Muscle layer of colon (tissue), 2 donors: ENCODE measurements around the gene LAMTOR3.

Experiments used
- H3K27ac ChIP-seq: one replicate; pipeline ENCODE4 v1.7.0; 2013; ENCODE audit warnings: low read depth, mild to moderate bottlenecking, low read length, moderate library complexity
- H3K27me3 ChIP-seq, 2 donors: one replicate each; pipeline ENCODE4 v1.7.0; 2013; ENCODE audit warnings: low read length in 2 of 2, mild to moderate bottlenecking in 2 of 2; ENCODE audit not compliant: insufficient read depth in 2 of 2, control insufficient read depth in 1 of 2
- H3K36me3 ChIP-seq: one replicate; pipeline ENCODE4 v1.7.0; 2013; ENCODE audit warnings: mild to moderate bottlenecking, low read length; ENCODE audit not compliant: insufficient read depth
- H3K4me1 ChIP-seq: one replicate; pipeline ENCODE4 v1.7.0; 2013; ENCODE audit warnings: mild to moderate bottlenecking, low read length; ENCODE audit not compliant: insufficient read depth
- H3K4me3 ChIP-seq, 2 donors: one replicate each; pipeline ENCODE4 v1.7.0; 2013; ENCODE audit warnings: low read length in 2 of 2, low read depth in 1 of 2, mild to moderate bottlenecking in 1 of 2, moderate library complexity in 1 of 2
- H3K9ac ChIP-seq: one replicate; pipeline ENCODE4 v1.7.0; 2013; ENCODE audit warnings: low read length
- H3K9me3 ChIP-seq: one replicate; pipeline ENCODE4 v1.7.0; 2013; ENCODE audit warnings: mild to moderate bottlenecking, low read length
- donor health status: abdominal sarcoma.
- donor health status: Adenocarcinoma of cecum.

Gene LAMTOR3

DNA sequence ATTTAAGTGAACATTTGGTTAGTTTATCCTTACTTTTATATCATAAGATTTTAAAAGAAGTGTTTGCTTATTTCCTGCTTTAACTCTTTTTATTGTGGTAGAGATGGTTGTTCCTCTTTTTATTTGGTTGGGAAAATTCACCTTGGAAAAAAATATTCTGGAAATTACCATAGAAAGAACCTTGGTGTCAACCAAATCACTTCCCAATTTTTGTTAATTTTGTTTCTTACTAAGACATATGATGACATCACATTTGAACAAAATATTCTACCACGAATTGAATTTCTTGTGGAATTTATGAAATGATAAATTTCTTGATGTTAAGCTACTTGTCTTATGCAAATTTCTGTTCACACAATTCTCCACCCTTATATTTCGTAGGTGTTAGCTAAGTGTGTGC lies 33.7 kb downstream of the LAMTOR3 start:
- Histone ChIP-seq H3K36me3 (no peaks in the 10 kb centered on the region), H3K4me1 (peaks cover 26% of the 10 kb centered on the region), H3K9ac (no peak overlapping the region), H3K9me3 (no peaks in the 10 kb centered on the region), H3K4me3 (no peak overlapping the region), H3K27ac (no peak overlapping the region), H3K27me3 (no peaks in the 10 kb centered on the region)

DNA sequence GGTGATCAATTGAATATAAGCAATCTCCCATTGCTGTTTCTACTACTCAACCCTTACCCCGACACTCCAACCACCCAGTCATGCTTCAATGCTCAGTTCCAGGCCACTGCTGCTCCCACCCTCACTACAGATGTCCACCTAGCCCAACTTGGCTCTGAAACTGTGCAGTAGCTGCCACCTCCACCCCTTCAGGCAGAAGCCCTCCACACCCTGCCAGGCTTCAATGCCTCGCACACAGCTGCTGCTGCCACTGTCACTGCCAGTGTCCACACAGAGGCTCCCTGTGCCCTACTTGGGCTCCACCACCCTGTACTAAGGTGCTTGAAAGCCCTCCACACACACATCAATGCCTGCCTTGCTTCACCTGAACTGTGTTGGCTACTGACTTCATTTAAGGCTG lies 34.6 kb downstream of the LAMTOR3 start:
- Histone ChIP-seq H3K4me1 (peaks cover 17% of the 10 kb centered on the region), H3K9ac (no peak overlapping the region), H3K36me3 (no peaks in the 10 kb centered on the region), H3K9me3 (no peaks in the 10 kb centered on the region), H3K27me3 (no peaks in the 10 kb centered on the region), H3K4me3 (no peak overlapping the region), H3K27ac (no peak overlapping the region)

DNA sequence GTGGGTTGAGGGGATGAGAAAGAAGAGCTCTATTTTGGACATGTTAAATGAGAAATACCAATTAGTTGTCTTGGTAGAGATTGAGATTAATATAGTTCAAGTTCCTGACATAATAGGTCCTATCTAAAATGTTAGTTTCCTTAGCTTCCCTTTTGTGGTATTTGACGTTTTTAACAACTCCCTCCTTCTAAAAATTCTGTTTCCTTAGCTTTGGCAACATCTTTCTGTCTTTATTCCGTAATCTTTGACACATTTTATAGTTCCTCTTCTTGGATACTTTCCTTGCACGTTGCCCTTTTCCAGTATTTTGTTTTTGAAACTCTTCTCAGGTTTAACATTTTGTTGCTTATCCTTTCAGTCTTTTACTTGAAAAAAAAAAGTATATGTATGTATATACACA lies 36.9 kb downstream of the LAMTOR3 start:
- H3K27me3 ChIP-seq: no peaks in the 10 kb centered on the region

DNA sequence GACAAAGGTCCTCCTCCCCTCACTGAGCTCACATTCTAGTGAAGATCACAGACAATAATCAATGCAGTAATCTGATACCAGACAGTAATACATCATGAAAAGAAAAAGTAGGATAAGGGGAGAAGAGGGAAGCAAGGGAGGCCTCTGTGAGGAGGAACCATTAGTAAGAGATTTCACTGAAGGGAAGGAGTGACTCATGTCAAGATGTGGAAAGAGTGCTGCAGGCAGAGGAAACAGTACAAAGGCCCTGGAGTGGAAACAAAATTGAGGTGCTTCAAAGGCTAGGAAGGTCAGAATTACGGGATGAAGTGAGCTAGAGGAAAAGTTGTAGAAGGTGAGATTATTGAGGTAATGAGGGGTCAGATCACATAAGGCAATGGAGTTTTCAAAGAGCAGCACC lies 38.1 kb downstream of the LAMTOR3 start:
- no peak overlapping the region for H3K9ac ChIP-seq

More for the DNA sequence above, 36.9 kb downstream of the LAMTOR3 start:
- no peak overlapping the region for H3K4me3 ChIP-seq
- H3K4me1 ChIP-seq: peaks cover 7% of the 10 kb centered on the region
- no peaks in the 10 kb centered on the region for H3K9me3 ChIP-seq
- no peaks in the 10 kb centered on the region for H3K36me3 ChIP-seq
- H3K9ac ChIP-seq: no peak overlapping the region
- H3K27ac ChIP-seq: no peak overlapping the region

DNA sequence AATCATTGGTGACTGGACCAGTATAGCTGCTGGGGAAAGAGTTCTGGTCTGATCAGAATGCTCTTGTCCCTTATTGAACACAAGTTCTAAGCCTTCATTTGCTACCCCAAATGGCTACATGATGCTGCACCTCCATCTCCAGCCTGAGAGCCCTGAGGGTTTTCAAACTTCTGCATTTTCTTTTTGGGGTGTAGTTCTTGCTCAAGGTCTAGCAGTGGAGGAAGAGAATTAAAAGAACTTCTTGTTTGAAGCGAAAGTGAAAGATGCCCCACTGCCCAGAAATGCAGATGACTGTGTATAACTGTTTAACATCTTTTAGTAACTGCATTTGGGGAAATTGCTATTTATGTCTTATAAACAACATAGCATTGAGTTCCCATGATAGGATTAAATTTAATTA lies 38.5 kb downstream of the LAMTOR3 start:
- H3K27me3 ChIP-seq: no peaks in the 10 kb centered on the region
- no peak overlapping the region for H3K9ac ChIP-seq
- H3K9me3 ChIP-seq: no peaks in the 10 kb centered on the region
- H3K4me3 ChIP-seq: no peak overlapping the region
- H3K4me1 ChIP-seq: no peaks in the 10 kb centered on the region
- no peaks in the 10 kb centered on the region for H3K36me3 ChIP-seq
- H3K27ac ChIP-seq: no peak overlapping the region

More for the DNA sequence above, 38.1 kb downstream of the LAMTOR3 start:
- Histone ChIP-seq H3K27ac (no peak overlapping the region), H3K36me3 (no peaks in the 10 kb centered on the region), H3K4me3 (no peak overlapping the region), H3K9me3 (no peaks in the 10 kb centered on the region), H3K27me3 (no peaks in the 10 kb centered on the region), H3K4me1 (no peaks in the 10 kb centered on the region)

DNA sequence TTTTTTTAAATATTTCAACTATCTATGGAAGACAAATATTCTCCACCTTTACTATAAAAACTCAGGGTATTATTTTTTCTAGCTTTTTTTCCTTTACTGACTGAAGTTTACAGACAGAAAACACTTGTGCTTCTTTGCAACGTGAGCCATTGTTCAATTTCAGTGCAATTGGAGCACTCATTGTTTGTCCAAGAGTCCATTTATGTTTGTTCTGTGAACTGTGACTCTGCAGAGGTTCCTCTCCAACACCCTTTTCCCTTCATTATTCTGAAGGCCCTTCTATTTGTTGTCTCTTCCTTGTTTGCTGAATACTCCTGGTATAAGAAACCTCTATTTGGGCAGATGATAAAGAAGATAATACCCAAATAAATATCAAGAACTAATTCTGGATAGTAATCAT lies 40.2 kb downstream of the LAMTOR3 start:
- Histone ChIP-seq H3K27ac (no peak overlapping the region), H3K4me1 (no peaks in the 10 kb centered on the region), H3K27me3 (no peaks in the 10 kb centered on the region)

DNA sequence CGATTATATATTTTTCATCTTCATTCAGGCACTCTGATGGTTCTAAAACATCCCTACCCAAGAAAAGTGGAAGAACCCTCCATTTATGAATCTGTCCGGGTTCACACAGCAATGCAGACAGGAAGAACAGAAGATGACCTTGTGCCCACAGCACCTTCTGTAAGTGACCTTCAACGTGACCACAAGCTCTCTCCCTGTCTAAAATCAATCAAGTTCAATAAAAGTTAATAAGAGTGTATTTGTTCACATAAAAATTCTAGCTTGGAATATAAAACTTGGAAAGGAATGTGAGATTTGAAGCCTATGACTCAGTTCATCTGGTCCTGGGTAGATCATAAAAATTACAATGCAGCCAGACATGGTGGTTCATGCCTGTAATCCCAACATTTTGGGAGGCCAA lies 41.0 kb downstream of the LAMTOR3 start:
- H3K4me1 ChIP-seq: no peaks in the 10 kb centered on the region
- no peak overlapping the region for H3K4me3 ChIP-seq
- H3K27me3 ChIP-seq: no peaks in the 10 kb centered on the region
- no peak overlapping the region for H3K27ac ChIP-seq
- H3K9ac ChIP-seq: no peak overlapping the region
- H3K36me3 ChIP-seq: no peaks in the 10 kb centered on the region
- no peaks in the 10 kb centered on the region for H3K9me3 ChIP-seq

More for the DNA sequence above, 40.2 kb downstream of the LAMTOR3 start:
- no peak overlapping the region for H3K4me3 ChIP-seq
- H3K36me3 ChIP-seq: no peaks in the 10 kb centered on the region
- H3K9ac ChIP-seq: no peak overlapping the region
- no peaks in the 10 kb centered on the region for H3K9me3 ChIP-seq

DNA sequence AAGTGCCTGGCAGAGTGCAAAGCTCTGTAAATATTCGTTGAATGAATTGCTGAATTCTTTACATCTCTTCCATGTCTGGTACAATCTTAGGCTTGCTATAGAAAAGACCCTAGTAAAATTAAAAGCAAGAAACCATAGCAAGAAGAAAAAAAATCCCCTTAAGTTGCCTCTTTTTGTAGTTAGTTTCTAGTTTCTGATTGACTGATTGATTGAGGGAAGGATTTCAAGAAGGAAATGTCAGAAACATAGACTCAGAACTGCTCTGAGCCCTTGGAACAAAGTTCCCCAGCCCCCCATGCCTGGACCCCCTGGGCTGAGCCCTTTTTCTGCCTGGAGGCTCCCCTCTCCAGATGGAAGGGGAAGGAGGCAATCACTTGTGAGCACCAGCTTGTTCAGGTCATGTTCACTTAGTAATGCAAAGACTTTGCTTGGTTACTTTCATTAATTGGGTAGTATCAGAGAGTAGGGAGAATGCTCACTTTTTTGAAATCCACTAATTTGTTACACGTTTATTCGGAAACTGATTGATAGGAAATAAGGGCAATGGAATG lies 42.0 kb downstream of the LAMTOR3 start:
- no peak overlapping the region for H3K27ac ChIP-seq
- H3K4me3 ChIP-seq: no peak overlapping the region
- no peak overlapping the region for H3K9ac ChIP-seq

DNA sequence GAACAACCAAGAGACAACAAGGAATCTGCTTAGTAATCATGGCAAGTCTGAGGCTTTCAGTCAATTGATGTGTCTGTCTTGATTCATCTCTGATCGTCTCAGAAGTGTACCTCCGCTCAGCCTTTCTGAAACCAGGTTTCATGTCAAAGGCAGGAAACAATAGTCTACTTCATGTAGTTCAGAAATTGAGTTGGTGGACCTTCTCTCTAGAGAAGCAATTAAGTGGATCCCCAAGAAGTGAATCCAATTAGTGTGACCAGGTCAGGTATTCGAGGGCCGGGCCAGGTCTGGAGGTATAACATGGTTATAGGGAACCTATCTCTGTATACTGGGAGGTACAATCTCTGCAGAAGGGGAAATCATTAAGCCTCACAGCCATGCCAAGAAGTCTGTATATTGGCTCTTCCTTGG lies 45.6 kb downstream of the LAMTOR3 start:
- H3K36me3 ChIP-seq: no peaks in the 10 kb centered on the region
- H3K9me3 ChIP-seq: no peaks in the 10 kb centered on the region
- no peaks in the 10 kb centered on the region for H3K27me3 ChIP-seq
- no peak overlapping the region for H3K9ac ChIP-seq
- no peak overlapping the region for H3K27ac ChIP-seq
- no peaks in the 10 kb centered on the region for H3K4me1 ChIP-seq
- no peak overlapping the region for H3K4me3 ChIP-seq

More for the DNA sequence above, 42.0 kb downstream of the LAMTOR3 start:
- H3K9me3 ChIP-seq: no peaks in the 10 kb centered on the region
- no peaks in the 10 kb centered on the region for H3K27me3 ChIP-seq
- no peaks in the 10 kb centered on the region for H3K4me1 ChIP-seq
- no peaks in the 10 kb centered on the region for H3K36me3 ChIP-seq

DNA sequence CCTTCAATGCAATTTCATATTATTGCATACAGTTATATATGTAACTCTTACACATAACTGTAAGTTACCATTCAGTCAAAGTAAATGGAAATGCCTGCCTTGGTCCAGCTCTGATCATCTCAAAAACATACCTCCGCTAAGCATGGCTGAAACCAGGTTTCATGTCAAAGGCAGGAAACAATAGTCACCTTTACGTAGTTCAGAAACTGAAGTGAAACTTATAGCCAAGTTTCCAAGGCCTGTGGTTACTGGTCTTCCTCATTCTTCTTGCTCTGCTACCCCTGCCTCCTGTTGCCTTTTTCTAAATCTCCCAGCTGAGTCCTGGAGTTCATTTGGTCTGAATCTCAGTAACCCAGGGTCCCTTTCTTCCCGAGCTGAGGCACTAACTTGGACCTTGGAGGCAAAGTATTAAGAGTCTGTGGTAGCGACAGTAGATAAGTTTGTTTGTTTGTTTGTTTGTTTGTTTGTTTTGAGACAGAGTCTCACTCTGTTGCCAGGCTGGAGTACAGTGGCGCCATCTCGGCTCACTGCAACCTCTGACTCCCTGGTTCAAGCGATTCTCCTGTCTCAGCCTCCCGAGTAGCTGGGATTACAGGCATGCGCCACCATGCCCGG lies 46.8 kb downstream of the LAMTOR3 start:
- H3K9me3 ChIP-seq: no peaks in the 10 kb centered on the region
- H3K36me3 ChIP-seq: no peaks in the 10 kb centered on the region
- H3K4me1 ChIP-seq: no peaks in the 10 kb centered on the region
- H3K27me3 ChIP-seq: no peaks in the 10 kb centered on the region
- H3K4me3 ChIP-seq: no peak overlapping the region
- no peak overlapping the region for H3K9ac ChIP-seq
- H3K27ac ChIP-seq: no peak overlapping the region

DNA sequence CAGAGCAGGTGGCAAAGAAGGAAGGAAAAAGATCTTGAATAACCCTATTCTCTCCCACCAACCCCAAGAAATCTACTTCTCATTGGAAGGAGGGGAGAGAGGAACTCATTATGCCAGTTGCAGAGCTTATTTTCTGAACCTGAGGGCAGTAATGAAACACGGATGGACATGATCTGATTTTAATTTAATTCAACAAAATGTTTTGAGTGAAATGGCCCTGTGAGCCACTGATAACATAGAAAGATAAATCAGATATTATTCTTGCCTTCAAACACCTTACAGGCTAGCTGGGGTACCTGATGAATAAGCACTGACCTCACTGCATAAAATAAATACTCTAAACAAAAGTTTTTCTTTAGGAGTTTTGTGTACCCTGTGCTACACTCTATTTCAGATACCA lies 47.3 kb downstream of the LAMTOR3 start:
- Histone ChIP-seq H3K9ac (no peak overlapping the region), H3K9me3 (no peaks in the 10 kb centered on the region), H3K4me1 (no peaks in the 10 kb centered on the region), H3K36me3 (no peaks in the 10 kb centered on the region), H3K27me3 (no peaks in the 10 kb centered on the region), H3K4me3 (no peak overlapping the region), H3K27ac (no peak overlapping the region)
